Measurements from ENCODE around the gene MIEF1.
A peak's percentile ranks its signal among the peaks of the same experiment; 100 is the strongest.

Gene MIEF1

DNA sequence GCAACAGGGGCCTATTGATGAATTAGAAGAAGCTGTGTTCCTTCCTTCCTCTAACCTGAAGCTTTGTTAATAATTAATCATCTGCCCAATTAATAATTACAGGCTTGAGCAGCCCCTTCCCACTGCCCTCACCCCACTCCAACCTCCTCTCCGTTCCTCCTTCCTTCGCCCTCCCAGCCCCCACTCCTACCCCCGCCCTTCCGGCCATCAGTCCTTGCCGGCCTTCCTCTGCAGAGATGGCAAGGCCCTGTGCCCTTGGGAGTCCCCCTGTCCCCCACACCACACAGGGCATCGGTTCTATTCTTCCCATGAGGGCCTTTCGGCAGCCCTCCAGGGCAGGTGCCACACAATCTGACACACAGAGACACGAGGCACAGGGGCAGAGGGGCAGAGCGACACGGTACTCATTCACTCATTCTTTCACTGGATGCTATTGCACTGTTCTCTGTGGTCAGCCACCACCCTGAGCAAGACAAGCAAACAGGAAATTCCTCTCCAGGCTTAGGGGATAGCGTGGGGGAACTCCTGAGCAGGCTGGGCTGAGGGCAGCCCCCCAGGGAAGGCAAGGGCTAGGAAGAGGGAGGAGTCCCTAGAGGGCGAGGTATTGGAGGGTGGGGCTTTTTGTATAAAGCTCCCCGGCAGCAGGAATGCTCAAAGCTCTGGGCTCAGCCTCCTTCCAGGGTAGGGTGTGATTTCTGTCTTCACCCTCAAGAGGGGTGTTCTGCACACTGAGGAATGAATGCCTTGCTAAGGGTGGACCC, 30.5 kb upstream of the MIEF1 start:
- DNase-seq, result no peak

GRCh38 chr22:39472570-39473556, 29.2 kb upstream of the MIEF1 start:
- DNase-seq, result no peak

DNA sequence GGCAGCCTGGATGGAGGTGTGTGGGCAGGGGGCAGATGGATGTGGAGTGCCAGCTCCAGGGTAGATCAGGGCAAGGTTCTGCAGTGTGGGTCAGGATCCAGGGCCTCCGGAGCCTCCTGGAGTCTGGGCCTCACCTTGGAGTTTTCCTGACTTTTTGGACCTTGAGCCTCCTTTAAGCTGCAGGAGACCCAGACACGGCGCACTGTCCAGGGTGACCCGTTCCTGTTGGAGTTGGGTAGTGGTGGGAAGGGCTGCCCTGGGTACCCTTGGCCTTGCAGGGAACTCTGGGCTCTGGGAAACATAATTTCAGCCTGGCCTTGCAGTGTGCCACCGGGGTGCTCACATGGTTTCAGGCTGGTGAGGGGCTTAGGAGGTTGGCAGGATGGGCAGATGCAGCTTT, 28.2 kb upstream of the MIEF1 start:
- no peak for DNase-seq

DNA sequence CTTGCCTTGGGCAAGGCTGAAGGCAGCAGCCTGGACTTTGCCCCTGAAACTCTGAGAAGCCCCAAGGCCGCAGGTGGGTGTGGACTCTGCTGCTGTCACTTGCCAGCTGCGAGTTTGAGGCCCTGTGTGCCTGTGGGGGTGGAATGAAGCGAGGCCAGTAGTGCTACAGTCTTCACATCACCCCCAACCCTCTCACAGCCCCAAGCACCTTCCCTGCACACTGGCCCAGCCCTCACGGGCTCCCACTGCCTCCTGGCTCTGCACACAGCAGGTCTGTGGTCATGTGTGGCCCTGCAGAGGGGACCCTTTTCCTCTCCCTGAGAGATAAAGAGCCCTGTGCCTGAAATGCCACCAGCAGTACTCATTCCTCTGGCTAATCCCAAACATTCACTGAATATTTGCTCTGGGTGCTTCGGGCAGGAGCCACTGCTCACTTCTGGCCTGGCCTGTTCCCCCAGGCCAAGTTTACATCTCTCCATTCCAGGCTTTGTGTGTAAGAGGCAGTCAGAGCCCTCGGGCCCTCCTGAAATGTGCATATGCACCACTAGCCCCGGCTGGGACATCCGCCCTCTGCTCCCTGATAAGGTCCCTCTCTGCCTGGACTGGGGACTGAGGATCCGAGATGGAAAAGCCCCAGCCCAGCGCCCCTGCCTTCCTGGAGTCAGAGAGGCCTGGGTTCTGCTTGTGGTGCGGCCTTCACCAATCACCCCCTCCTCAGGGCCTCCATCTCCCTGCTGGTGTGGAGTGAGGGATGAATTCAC, 27.6 kb upstream of the MIEF1 start:
- no peak for DNase-seq

- no peak for DNase-seq
Observed at GRCh38 chr22:39475337-39475736, 26.8 kb upstream of the MIEF1 start.

- DNase-seq, result no peak
Observed at GRCh38 chr22:39475902-39476301, 26.2 kb upstream of the MIEF1 start.

- no peak for DNase-seq
Observed at GRCh38 chr22:39476664-39477063, 25.4 kb upstream of the MIEF1 start.

DNA sequence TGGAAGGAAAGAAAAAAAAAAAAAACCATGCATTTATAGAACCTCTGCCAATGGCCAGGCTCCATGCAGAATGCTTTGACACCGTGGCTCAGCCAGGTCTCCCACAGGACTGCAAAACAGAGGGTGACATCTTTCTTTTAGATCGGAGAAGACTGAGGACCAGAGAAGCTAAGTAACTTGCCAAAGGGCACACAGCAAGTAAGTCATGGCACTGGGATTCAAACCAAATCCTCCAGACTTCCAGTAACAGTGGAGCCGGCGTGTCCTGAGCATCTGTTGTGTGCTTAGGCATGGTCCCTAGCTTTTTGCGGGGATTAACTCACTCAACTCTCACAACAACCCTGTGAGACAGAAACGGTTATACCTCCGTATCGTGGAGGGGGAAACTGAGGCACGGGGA, 24.5 kb upstream of the MIEF1 start:
- no peak for DNase-seq

- no peak for DNase-seq
Observed at GRCh38 chr22:39478441-39478850, 23.6 kb upstream of the MIEF1 start.

- DNase-seq, result no peak
Observed at GRCh38 chr22:39479254-39479653, 22.8 kb upstream of the MIEF1 start.

GRCh38 chr22:39480557-39480956, 21.5 kb upstream of the MIEF1 start:
- DNase-seq, result no peak

DNA sequence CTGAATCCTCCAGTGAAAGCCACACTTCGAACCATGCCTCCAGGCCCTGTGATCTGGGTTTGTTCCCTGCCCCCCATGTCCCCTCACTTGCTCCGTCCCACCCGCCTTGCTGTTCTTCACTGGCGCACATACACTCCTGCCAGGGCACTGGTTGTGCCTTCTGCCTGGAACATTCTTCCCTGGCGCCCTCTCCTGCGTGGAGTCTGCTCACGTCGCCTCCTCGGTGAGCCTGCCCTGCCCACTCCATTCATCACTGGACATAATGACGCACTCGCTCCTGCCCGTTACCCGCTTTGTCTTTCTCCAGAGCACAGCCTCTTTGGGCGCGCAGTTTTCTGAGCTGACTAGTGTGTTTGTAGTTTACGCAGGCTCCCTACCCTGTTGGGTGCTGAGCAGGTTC, 21.0 kb upstream of the MIEF1 start:
- no peak for DNase-seq

DNA sequence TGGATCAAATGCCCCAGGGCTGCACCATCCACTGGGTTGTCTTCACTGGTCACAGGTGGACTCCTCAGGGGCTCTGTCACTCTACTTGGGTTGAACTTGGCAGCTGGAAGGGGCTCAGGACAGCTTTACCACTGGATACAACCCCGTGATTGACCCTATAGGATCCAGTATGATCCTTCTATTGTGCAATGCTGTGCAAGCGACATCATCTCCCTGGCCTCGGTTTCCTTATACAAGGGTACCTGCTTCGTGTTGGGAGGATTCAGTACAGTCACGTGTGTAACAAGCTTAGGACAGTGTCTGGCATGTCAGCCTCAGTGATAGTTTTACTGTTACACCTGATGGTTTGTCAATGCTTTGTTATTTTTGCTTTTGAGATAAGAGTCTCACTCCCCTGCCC, 20.5 kb upstream of the MIEF1 start:
- DNase-seq, result no peak

GRCh38 chr22:39482768-39483167, 19.3 kb upstream of the MIEF1 start:
- no peak for DNase-seq

- DNase-seq, result no peak
Observed at GRCh38 chr22:39486951-39487825, 14.9 kb upstream of the MIEF1 start.

DNA sequence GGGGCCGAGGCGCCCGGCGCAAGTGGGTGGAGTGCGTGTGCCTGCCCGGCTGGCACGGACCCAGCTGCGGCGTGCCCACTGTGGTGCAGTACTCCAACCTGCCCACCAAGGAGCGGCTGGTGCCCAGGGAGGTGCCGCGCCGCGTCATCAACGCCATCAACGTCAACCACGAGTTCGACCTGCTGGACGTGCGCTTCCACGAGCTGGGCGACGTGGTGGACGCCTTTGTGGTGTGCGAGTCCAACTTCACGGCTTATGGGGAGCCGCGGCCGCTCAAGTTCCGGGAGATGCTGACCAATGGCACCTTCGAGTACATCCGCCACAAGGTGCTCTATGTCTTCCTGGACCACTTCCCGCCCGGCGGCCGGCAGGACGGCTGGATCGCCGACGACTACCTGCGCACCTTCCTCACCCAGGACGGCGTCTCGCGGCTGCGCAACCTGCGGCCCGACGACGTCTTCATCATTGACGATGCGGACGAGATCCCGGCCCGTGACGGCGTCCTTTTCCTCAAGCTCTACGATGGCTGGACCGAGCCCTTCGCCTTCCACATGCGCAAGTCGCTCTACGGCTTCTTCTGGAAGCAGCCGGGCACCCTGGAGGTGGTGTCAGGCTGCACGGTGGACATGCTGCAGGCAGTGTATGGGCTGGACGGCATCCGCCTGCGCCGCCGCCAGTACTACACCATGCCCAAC, 14.1 kb upstream of the MIEF1 start:
- DNase-seq, result no peak

DNA sequence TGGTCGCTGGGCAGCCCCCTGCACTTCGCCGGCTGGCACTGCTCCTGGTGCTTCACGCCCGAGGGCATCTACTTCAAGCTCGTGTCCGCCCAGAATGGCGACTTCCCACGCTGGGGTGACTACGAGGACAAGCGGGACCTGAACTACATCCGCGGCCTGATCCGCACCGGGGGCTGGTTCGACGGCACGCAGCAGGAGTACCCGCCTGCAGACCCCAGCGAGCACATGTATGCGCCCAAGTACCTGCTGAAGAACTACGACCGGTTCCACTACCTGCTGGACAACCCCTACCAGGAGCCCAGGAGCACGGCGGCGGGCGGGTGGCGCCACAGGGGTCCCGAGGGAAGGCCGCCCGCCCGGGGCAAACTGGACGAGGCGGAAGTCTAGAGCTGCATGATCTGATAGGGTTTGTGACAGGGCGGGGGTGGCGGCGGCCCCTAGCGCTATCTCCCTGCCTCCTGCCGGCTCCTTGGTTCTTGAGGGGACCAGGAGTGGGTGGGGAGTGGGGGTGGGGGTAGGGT, 13.5 kb upstream of the MIEF1 start:
- no peak for DNase-seq

DNA sequence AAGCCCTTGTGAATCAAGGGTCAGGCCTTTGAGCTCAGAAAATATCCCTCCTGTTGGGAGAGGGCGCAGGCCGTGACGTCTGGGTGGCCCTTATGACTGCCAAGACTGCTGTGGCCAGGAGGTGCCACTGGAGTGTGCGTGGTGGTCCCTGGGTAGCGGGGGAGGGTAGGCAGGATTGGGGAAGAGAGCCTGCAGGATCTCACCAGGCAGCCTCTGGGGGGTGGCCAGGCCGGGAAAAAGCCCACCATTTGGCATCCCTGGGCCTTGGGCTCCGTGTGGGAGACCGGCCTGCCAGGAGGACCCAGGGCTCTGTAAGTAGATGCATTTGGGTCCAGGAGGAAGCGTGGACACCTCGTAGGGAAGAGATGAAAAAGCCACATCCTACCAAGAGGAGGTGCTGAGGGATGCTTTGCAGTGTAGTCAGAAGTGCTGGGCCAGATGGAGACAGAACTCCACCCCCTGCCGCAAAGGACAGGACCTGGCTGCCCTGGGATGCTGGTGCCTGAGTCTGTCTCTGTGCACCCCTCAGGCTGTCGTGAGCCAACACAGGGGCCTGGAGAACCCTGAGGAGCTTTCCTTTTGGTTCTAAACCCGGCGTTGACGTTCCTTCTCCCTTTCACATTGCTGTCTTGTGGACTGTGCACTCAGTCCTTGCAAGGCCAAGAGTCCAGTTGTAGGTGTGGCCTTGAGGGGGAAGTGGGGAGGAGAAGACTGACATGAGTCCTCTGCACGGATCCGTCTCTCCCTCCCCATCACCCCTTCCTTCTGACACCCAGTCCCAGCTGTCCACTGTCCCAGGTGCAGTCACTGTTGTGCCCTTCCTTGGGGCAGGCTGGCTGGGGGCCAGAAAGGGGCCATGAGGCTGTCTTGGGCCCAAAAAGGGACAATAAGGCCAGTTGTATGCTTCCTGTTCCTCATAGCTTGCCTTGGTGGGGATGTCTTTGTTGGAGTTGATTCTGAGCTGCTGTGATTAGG, 12.7 kb upstream of the MIEF1 start:
- no peak for DNase-seq

DNA sequence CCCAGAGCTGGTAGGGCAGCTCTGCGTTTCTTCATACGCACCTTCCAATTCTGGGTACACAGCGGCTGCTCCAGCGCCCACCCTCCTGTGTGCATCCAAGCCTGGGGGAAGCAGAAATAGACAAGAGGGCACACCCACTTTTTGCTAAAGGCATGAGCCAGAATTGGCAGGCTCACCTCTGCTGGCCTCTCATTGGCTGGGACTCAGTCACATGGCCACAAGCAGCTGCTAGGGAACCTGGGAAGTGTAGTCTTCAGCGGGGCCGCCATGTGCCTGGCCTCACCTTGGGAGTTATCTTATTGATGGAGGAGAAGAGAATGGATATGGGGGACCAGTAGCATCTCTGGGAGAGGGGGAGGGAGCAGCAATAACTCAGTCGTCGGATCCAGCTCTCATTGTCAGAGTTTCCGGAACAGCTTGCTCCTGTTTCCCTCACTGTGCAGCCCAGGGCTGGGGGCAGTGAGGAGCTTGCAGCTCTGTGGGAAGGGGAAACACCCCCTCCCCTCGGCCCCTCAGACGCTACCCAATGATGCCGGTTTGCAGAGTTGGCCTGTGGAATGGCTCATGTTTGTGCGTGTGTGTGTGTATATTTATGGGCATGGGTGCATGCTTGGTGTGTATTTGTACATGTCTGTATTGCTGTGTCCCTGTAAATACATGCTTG, 11.8 kb upstream of the MIEF1 start:
- DNase-seq, result peak; percentile 33 to 39
